Stimulated activated naive B cell treated with anti-CD40 and anti-IgM and Interleukin-4, amounts not matched to agents 10 μg/mL and 1 μg/mL and 100 μg/mL, for 72 hours (primary cell): ENCODE results near the gene IL4I1.

Source experiments
- ATAC-seq, 2 donors: fragments of 150-1000 bp; cut with Tn5 transposase; replicated peaks; 2 replicates each; pipeline ENCODE4 v1.10.0; 2021; ENCODE audit warnings: moderate library complexity in 1 of 2
- DNase-seq: peaks from one replicate; pipeline ENCODE4 v3.0.0; 2021
- H3K27ac Mint-ChIP-seq: one replicate; pipeline ENCODE4 v1.8.0; 2022; ENCODE audit warnings: mild to moderate bottlenecking, mixed read lengths
- H3K27me3 Mint-ChIP-seq, 2 donors: one replicate each; pipeline ENCODE4 v1.8.0; 2022; ENCODE audit warnings: mixed read lengths in 2 of 2
- H3K36me3 Mint-ChIP-seq, 2 donors: one replicate each; pipeline ENCODE4 v1.8.0; 2022; ENCODE audit warnings: mixed read lengths in 2 of 2, mild to moderate bottlenecking in 1 of 2
- H3K4me1 Mint-ChIP-seq, 2 donors: one replicate each; pipeline ENCODE4 v1.8.0; 2022; ENCODE audit warnings: mixed read lengths in 2 of 2, mild to moderate bottlenecking in 1 of 2
- H3K4me3 Mint-ChIP-seq, 2 donors: one replicate each; pipeline ENCODE4 v1.8.0; 2022; ENCODE audit warnings: mild to moderate bottlenecking in 2 of 2, mixed read lengths in 2 of 2, moderate library complexity in 1 of 2
- H3K9me3 Mint-ChIP-seq, 2 donors: one replicate each; pipeline ENCODE4 v1.8.0; 2022; ENCODE audit warnings: mixed read lengths in 2 of 2, mild to moderate bottlenecking in 1 of 2

The IL4I1 gene

DNA sequence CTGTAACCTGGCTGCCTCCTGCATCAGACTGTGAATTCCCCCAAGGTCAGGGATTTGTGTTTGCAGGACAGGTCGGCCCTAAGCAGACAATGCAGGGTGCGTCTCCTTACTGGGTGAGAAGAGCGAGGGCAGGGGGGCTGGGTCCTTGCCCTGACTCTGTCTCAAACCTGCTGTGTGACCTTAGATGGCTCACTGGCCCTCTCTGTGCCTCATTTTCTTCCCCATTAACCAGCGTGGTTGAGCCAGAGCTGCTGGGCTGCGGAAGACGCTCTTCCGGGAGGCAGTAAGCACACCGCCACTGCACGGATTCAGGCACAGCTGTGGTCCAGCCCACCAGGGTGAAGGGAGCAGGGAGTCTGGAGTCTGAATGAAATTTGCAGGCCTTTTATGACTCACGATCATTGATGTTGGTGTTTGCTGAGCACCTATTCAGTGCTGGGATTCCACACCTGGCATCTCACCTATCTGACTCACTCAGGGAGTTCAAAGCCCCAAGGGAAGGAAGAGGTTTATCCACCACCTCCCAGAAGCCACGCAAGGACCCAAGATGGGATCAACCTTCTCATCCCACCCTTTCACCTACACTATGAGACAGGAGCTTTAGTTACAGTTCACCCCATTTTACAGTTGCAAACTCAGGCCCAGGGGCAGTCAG, 22.1 kb downstream of the IL4I1 start:
- peaks cover 26 to 38% of the 10 kb centered on the region in 2 donors for H3K36me3 Mint-ChIP-seq
- H3K27me3 Mint-ChIP-seq = no peaks in the 10 kb centered on the region
- peak overlapping the region in 1 of 2 donors; percentile 30 for H3K4me3 Mint-ChIP-seq
- DNase-seq (no peak), ATAC-seq (no peak)
- peak overlapping the region; percentile 43 for H3K27ac Mint-ChIP-seq
- no peaks in the 10 kb centered on the region for H3K9me3 Mint-ChIP-seq
- peaks cover 29 to 58% of the 10 kb centered on the region in 2 donors for H3K4me1 Mint-ChIP-seq

- Mint-ChIP-seq H3K27ac (peak overlapping the region; percentile 43), H3K4me1 (peaks cover 25 to 50% of the 10 kb centered on the region in 2 donors), H3K27me3 (no peaks in the 10 kb centered on the region), H3K4me3 (no peak overlapping the region), H3K9me3 (no peaks in the 10 kb centered on the region), H3K36me3 (peaks cover 20 to 30% of the 10 kb centered on the region in 2 donors)
- ATAC-seq (no peak), DNase-seq (no peak)
Observed at GRCh38 chr19:49873834-49874233, 22.9 kb downstream of the IL4I1 start.

DNA sequence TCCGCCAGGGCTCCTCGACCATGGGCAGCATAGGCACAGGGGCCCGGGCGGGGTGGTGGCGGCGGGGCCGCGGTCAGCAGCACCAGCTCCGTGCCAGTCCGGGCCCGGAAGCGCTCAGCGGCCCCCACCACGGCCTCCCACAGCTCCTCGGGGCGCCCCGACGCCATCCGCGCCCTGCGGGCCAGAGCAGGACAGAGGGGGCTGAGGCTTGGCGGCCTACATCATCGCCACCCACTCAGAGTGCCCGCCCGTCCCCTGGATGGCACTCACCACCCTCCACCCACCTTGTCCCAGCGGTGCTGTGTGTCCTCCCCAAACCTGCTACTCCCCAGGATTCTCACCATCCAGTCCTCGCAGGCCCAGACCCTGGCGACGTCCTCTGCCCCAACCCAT, 23.6 kb downstream of the IL4I1 start:
- ATAC-seq (no peak), DNase-seq (no peak)
- no peaks in the 10 kb centered on the region for H3K9me3 Mint-ChIP-seq
- no peak overlapping the region for H3K4me3 Mint-ChIP-seq
- no peaks in the 10 kb centered on the region for H3K27me3 Mint-ChIP-seq
- peaks cover 20 to 43% of the 10 kb centered on the region in 2 donors for H3K4me1 Mint-ChIP-seq
- H3K27ac Mint-ChIP-seq = peak overlapping the region; percentile 78
- H3K36me3 Mint-ChIP-seq = peaks cover 18 to 25% of the 10 kb centered on the region in 2 donors

GRCh38 chr19:49872245-49873128, 24.2 kb downstream of the IL4I1 start:
- Mint-ChIP-seq H3K4me1 (peaks cover 20 to 40% of the 10 kb centered on the region in 2 donors), H3K27ac (peak overlapping the region; percentile 72), H3K27me3 (no peaks in the 10 kb centered on the region), H3K4me3 (no peak overlapping the region), H3K36me3 (peaks cover 16 to 22% of the 10 kb centered on the region in 2 donors), H3K9me3 (no peaks in the 10 kb centered on the region)
- ATAC-seq = no peak
- DNase-seq = no peak

GRCh38 chr19:49871349-49871985, 25.2 kb downstream of the IL4I1 start:
- ATAC-seq (no peak), DNase-seq (no peak)
- Mint-ChIP-seq H3K4me1 (peaks cover 23 to 46% of the 10 kb centered on the region in 2 donors), H3K36me3 (peaks cover 18 to 26% of the 10 kb centered on the region in 2 donors), H3K27ac (no peak overlapping the region), H3K4me3 (peak overlapping the region in 1 of 2 donors; percentile 18), H3K9me3 (no peaks in the 10 kb centered on the region), H3K27me3 (no peaks in the 10 kb centered on the region)

- ATAC-seq (no peak), DNase-seq (no peak)
- Mint-ChIP-seq H3K9me3 (no peaks in the 10 kb centered on the region), H3K4me1 (peaks cover 24 to 52% of the 10 kb centered on the region in 2 donors), H3K36me3 (peaks cover 21 to 31% of the 10 kb centered on the region in 2 donors), H3K4me3 (no peak overlapping the region), H3K27ac (peak overlapping the region; percentile 88), H3K27me3 (no peaks in the 10 kb centered on the region)
Observed at GRCh38 chr19:49870309-49870901, 26.3 kb downstream of the IL4I1 start.

DNA sequence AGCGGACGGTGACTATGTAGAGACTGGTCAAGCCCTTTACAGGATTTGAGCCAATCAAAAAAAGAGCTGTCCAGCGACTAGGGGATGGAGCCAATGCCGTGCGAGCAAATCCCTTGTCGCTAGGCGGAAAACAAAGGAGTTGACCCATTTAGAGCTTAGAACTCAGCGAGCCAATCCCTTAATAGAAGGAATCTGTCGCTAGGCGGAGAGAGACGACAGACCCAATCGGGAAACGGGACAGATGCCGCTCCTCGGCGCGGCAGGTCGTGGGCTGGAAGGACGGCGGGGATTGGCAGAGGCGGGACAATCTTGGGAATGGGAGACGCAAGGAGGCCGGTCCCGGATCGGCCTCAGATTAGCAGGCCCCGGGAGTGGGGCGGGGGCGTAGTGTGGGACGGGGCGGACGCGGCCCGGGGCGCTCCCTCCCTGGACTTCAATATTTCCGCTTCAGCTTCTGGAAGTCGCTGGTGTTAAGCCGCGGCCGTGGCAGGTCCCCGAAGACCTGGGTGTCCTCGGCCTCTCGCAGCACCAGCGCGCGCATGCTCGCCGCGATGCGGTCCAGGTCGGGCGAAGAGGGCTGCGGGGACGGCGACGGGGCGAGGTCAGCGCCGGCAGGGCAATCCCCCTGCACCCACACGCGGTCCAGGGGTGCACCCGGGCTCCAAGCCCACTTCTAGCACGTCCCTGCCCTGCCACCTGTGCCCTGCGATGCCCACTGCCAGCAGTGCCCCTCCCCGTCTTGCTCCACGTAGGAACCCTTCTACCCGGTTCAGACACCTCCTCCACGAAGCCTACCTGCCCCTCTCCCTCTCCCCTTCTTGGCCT, 27.0 kb downstream of the IL4I1 start:
- no peak overlapping the region for H3K4me3 Mint-ChIP-seq
- peaks cover 27 to 52% of the 10 kb centered on the region in 2 donors for H3K4me1 Mint-ChIP-seq
- H3K9me3 Mint-ChIP-seq = no peaks in the 10 kb centered on the region
- H3K27ac Mint-ChIP-seq = peak overlapping the region; percentile 88
- no peaks in the 10 kb centered on the region for H3K27me3 Mint-ChIP-seq
- peak; percentile 77 to 79 for ATAC-seq
- peak; percentile 93 for DNase-seq
- H3K36me3 Mint-ChIP-seq = peaks cover 26 to 37% of the 10 kb centered on the region in 2 donors

GRCh38 chr19:49869009-49869483, 27.6 kb downstream of the IL4I1 start:
- Mint-ChIP-seq H3K4me3 (no peak overlapping the region), H3K9me3 (no peaks in the 10 kb centered on the region), H3K27ac (no peak overlapping the region), H3K36me3 (peaks cover 31 to 41% of the 10 kb centered on the region in 2 donors), H3K27me3 (no peaks in the 10 kb centered on the region), H3K4me1 (peaks cover 27 to 55% of the 10 kb centered on the region in 2 donors)
- DNase-seq (no peak), ATAC-seq (peak; percentile 27 to 30)

DNA sequence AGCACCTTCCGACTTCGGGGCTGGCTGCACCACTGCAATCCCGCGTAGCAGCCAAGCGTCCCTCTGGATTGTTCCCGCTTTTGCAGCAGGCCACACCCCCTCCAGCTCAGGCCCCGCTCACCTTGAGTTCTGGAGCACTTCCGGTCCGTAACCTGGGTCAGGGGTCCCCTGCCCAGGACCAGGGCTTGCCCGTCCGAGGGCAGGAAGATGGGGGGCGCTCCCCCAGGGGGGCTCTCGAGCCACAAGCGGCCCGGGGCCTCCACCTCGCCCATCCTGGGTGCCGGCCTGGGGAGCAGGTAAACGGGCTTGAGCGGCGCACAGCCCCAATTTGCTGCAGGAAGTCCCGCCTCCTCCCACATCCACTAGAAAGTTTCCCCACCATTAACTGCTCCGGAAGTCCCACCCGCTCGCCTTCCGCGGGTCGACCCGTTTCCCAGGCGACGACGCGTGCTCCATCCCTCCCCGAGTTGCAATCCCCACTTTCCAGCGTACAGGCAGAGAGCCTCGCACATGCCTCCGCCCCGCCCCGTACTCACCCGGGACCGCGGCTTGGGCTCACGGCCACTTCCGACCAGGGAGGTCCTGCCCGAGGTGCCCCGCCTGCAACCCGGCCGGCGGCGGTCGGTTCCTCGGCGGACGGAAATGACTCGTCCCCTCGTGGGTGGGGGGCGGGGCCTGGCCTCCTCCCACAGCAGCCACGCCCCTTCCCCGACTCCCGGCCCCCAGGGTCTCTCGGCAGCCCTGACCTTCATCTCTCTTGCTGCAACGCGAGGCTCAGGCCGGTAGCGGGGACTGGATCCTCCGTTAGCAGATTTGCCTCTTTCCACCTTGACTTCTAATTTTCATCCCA, 29.5 kb downstream of the IL4I1 start, which contains the start of gene PNKP:
Gene PNKP, minus strand, starts transcription at position 644 of the 850 bp plus-strand sequence. Its CDS starts 372 bp downstream, at position 272.
- peak within 1 kb of the TSS in 1 of 2 donors; percentile 100 for H3K4me3 Mint-ChIP-seq
- H3K36me3 Mint-ChIP-seq = peaks cover 42 to 45% of the 10 kb centered on the region in 2 donors
- peak; percentile 84 for DNase-seq
- peak within 1 kb of the TSS; percentile 99 for H3K27ac Mint-ChIP-seq
- no peaks in the 10 kb centered on the region for H3K9me3 Mint-ChIP-seq
- ATAC-seq = peak; percentile 61 to 64
- H3K4me1 Mint-ChIP-seq = peaks cover 30 to 61% of the 10 kb centered on the region in 2 donors
- H3K27me3 Mint-ChIP-seq = no peaks in the 10 kb centered on the region

DNA sequence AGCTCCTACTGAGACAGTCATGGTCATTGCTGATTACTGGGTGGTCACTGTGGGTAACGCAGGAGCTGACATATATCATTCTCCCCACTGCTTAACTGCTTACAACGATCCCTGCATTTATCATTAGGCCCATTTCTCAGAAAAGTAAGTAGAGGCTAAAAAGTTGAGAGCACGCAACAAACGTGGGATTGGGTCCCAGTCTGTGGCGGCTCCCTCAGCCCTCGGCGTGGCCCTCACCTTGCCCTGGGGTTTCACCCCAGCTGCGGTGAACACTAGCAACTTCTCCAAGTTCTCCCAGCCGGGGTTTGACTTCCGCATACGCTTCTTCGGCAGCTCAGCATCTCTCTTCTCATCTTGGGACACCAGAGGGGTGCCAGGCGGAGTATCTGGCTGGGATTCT, 31.8 kb downstream of the IL4I1 start:
- peak overlapping the region; percentile 47 for H3K27ac Mint-ChIP-seq

DNA sequence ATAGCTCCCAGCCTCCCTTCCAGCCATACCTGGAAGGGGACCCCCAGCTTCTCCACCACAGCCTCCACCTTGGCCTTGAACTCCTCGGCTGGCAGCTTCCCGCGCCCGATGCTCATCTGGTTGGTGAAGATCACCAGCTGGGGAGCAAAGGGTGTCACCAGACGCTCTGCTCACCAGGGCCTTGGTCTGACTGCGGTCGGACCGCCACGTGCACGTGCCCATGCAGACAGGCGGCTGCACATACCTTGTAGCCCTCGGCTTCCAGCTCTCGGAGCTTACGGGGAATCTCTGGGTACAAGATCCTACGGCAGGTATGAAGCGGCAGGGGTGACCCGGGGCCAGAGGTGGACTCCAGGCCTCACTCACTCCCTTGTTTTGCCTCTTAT, 32.8 kb downstream of the IL4I1 start:
- Mint-ChIP-seq H3K36me3 (peaks cover 48 to 63% of the 10 kb centered on the region in 2 donors), H3K4me3 (no peak overlapping the region)

More for the DNA sequence above, 31.8 kb downstream of the IL4I1 start:
- Mint-ChIP-seq H3K9me3 (no peaks in the 10 kb centered on the region), H3K27me3 (no peaks in the 10 kb centered on the region), H3K4me3 (peak overlapping the region in 1 of 2 donors; percentile 28), H3K36me3 (peaks cover 43 to 59% of the 10 kb centered on the region in 2 donors), H3K4me1 (peaks cover 23 to 52% of the 10 kb centered on the region in 2 donors)
- DNase-seq (no peak), ATAC-seq (no peak)

GRCh38 chr19:49863254-49863934, 33.3 kb downstream of the IL4I1 start:
- H3K27ac Mint-ChIP-seq = no peak overlapping the region
- no peaks in the 10 kb centered on the region for H3K9me3 Mint-ChIP-seq
- DNase-seq (no peak), ATAC-seq (no peak)
- peaks cover 52 to 66% of the 10 kb centered on the region in 2 donors for H3K36me3 Mint-ChIP-seq
- no peak overlapping the region for H3K4me3 Mint-ChIP-seq
- H3K27me3 Mint-ChIP-seq = no peaks in the 10 kb centered on the region
- H3K4me1 Mint-ChIP-seq = peaks cover 23 to 57% of the 10 kb centered on the region in 2 donors

More for the DNA sequence above, 32.8 kb downstream of the IL4I1 start:
- Mint-ChIP-seq H3K27ac (no peak overlapping the region), H3K4me1 (peaks cover 23 to 54% of the 10 kb centered on the region in 2 donors), H3K27me3 (no peaks in the 10 kb centered on the region), H3K9me3 (no peaks in the 10 kb centered on the region)
- DNase-seq (no peak), ATAC-seq (no peak)
